HG03196 (cell line): ENCODE data around the gene PREX1.
"Not testable (repeated sequence)": the region's sequence is repeated elsewhere in the genome, so short reads cannot be mapped to it uniquely, and the experiment has no call there.

ENCODE experiments used
- ATAC-seq: cut with Tn5 transposase; IDR thresholded peaks from one replicate; pipeline ENCODE4 v1.9.1; 2021; ENCODE audit not compliant: unreplicated experiment

Gene PREX1, protein sequence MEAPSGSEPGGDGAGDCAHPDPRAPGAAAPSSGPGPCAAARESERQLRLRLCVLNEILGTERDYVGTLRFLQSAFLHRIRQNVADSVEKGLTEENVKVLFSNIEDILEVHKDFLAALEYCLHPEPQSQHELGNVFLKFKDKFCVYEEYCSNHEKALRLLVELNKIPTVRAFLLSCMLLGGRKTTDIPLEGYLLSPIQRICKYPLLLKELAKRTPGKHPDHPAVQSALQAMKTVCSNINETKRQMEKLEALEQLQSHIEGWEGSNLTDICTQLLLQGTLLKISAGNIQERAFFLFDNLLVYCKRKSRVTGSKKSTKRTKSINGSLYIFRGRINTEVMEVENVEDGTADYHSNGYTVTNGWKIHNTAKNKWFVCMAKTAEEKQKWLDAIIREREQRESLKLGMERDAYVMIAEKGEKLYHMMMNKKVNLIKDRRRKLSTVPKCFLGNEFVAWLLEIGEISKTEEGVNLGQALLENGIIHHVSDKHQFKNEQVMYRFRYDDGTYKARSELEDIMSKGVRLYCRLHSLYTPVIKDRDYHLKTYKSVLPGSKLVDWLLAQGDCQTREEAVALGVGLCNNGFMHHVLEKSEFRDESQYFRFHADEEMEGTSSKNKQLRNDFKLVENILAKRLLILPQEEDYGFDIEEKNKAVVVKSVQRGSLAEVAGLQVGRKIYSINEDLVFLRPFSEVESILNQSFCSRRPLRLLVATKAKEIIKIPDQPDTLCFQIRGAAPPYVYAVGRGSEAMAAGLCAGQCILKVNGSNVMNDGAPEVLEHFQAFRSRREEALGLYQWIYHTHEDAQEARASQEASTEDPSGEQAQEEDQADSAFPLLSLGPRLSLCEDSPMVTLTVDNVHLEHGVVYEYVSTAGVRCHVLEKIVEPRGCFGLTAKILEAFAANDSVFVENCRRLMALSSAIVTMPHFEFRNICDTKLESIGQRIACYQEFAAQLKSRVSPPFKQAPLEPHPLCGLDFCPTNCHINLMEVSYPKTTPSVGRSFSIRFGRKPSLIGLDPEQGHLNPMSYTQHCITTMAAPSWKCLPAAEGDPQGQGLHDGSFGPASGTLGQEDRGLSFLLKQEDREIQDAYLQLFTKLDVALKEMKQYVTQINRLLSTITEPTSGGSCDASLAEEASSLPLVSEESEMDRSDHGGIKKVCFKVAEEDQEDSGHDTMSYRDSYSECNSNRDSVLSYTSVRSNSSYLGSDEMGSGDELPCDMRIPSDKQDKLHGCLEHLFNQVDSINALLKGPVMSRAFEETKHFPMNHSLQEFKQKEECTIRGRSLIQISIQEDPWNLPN (N-terminal part only)

DNA sequence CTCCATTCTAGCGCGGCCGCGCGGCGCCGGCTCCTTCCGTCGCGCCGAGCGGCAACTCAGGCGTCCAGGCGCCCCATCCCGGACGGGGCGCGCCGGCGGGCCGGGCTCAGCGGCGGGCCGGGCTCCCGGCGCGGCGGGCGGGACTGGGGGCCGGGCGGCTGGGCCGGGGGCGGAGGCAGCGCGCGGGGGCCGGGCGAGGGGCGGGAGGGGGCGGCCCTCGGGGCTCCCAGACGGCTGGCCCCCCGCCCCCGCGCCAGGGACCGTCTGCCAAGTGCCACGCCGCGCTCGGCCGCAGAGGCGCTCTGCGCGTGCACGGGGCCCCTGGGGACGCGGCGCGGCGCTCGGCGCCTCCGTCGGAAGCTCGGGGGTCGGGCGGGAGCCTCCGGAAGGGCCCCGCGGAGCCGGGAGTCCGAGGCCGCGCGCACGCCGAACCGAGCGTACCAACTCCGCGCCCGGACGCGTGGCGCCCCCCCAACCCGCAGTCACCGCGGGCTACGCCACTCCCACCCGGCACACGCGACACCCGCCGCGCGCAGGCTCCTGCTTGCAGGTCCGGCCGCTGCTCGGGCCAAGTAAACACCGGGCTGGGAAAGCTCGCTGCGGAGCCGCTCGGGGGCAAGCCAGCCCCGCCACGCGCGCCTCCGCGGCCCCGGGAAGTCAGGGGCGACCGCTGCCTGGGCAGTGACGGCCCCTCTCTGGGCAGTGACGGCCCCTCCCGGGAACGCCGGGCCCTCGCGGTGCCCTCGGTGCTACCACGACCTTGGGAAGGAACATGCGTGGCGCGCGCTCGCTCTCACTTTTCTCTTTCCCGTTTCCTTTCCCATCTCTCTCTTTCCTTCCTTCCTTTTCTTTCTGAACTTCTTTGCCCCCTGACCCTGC, at the start of gene PREX1:
TSS of gene PREX1 (minus strand) at position 145 of the 879 bp plus-strand sequence. CDS start at position 6, 139 bp downstream.
- peak; percentile 36 for ATAC-seq

DNA sequence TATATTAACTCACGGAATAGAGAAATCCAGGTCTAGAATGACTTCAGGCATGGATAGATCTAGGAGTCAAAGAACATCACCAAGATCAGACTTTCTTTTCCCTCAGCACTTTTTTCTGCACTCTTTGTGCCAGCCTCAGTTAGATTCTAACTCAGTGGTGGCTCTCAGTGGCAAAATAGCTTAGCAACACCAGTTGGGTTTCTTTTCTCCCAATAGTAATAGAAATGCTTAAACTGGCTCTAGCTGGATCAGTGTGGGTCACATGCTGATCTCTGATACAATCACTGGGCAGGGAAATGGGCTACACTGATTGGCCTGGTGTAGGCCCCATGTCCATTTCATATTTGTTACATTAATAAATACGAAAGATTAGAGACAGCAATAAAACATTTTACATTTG, 49.5 kb upstream of the PREX1 start:
- ATAC-seq, result no peak

DNA sequence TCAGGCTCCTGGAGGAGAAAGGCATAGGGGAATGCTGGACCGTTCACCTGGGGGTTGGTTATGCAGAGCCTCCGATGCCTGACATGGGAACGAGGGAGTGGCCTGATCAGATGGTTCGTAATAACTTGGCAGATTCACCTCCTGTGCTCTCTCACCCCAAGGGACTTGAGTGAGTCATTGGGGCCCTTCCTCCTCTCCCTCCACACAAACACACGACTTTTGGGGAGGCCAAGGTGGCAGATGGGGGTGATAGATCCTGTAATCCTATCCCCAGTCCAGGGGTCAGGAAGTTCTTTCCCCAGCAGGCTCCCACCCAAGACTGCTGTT, 48.1 kb upstream of the PREX1 start:
- no peak for ATAC-seq

DNA sequence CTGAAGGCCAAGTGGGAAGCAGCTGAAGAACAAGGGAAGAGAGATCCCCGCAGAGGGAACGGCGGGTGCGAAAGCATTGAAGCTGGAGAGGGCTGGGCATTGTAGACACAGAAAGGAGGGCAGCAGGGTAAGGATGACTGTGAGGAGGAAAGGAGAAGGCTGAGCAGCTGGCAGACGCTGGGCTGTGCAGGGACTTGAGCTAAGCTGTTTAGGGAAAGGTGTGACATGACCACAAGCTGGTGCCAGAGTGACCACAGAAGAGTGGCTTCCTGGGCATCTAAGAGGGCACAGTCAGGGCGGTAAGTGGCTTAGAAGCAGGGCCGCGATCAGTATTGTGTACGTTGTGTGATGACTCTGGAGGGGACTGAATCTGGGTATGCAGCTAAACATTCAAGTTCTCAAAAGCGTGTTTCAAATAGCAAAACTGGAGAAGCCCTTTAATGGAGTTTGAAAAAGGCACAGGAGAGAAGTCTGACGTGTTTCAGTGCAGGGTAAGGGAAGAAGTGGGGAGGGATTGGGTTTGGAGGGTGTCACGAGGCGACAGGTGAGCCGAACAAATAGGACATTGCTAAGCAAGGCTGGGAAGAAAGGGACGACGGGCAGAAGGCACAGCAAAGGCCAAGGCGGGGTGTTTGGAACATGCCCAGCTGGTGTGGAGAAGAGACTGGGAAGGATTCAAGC, 47.6 kb upstream of the PREX1 start:
- ATAC-seq, result no peak

DNA sequence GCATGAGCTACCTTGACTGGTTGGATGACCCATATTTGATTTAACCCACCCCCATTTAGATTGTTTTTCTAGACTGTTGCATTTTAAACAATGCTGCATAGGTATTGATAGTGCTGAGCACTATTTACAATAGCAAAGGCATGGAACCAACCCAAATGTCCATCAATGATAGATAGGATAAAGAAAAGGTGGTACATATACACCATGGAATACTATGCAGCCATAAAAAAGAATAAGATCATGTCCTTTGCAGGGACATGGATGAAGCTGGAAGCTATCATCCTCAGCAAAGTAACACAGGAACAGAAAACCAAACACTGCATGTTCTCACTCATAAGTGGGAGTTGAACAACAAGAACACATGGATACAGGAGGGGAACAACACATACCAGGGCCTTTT, 41.6 kb upstream of the PREX1 start:
- not testable (repeated sequence) for ATAC-seq

DNA sequence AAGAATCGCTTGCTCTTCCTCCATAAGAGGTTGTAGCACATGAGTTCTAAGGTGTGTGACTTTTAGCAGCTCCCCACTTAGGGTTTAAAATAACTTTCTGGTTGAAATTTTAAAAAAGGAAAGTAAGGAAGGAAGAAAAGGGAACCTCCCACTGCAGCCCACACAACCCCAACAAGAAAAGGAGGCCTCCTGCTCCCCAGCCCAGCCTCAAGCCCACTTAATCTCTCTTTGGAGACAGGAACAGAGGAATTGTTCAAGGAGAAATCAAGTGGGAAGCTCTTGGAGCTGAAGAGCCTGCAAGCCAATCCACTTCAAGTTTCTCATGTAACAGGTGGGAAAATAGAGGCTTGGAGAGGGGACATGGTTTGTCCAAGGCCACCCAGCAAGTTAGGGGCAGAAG, 39.1 kb upstream of the PREX1 start:
- ATAC-seq, result no peak

DNA sequence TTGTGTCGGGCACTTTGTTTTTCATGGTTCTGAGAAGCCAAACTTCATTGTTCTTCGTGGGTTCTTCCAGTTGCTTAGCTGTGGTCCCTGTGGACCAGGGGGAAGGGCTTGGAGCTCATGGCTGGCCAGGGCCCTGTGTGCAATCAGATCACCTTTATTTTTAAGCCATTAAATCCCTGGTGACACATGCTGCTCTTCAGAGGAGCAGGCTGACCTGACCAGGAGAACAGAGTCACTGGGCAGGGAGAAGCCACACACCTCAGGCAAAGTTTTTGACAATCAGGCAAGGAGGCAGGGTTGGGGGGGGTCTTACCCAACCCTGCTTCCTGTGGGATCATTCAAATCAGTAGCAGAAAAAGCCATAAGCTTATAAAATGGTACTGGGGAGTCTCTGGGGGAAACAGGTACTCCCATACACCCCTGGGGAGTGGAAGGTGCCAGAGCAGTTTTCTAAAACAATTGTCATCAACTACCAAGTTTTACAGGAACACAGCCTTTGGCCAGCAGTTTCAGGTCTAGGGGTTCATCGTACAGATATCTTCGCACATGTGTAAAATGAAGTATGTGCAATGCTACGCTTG, 37.0 kb upstream of the PREX1 start:
- ATAC-seq, result no peak

DNA sequence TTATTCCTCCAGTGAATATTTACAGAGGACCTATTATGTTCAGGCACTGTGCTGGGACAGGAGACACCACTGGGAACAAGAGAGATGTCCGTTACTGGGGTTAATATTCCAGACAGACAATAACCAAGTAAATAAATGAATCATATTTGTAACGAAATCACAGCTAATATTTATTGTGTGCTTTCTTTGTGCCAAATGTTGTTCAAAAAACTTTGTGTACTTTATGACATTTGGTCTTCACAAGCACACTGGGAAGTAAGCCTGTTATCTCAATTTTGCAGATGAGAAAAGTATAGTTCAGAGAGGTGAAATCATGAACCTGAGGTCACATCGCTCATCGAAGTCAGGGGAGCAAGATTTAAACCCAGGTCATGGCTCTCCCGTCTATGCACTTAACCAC, 36.5 kb upstream of the PREX1 start:
- ATAC-seq, result no peak

DNA sequence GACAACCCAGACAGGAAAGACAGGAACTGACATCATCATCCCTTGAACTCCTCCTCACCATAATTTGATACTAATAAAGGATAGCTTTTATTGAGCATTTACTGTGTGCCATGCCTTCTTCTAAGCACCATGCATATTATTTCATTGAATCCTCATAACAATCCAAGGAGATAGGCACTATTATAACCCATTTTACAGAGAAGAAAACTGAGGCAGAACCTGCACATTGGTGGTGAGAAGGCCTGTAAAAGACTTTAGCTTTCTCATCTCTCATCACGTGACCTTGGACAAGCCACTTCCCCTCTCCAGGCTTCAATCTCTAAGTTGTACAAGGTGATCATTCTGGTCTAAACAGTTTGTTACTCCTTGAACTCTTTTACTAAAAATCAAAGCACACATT, 34.5 kb upstream of the PREX1 start:
- ATAC-seq, result no peak

DNA sequence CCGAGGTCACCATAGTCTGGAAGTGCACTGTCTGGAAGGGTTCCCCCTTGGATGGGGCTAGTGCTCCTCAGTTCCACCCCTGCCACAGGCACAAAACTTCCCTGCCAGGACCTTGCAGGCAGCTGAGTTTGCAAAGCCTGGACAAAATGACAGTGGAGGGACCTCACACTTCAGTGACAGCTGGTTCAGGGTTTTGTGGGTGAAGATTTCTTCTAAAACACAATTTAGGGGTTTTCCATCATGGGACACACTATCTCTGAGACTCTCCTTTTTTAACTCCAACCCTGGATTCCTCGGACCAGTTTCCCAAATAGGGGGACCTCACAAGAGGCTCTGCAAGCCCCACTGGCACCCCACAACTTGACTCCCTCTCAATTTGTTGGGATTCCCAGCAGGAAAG, 33.6 kb upstream of the PREX1 start:
- ATAC-seq, result no peak

DNA sequence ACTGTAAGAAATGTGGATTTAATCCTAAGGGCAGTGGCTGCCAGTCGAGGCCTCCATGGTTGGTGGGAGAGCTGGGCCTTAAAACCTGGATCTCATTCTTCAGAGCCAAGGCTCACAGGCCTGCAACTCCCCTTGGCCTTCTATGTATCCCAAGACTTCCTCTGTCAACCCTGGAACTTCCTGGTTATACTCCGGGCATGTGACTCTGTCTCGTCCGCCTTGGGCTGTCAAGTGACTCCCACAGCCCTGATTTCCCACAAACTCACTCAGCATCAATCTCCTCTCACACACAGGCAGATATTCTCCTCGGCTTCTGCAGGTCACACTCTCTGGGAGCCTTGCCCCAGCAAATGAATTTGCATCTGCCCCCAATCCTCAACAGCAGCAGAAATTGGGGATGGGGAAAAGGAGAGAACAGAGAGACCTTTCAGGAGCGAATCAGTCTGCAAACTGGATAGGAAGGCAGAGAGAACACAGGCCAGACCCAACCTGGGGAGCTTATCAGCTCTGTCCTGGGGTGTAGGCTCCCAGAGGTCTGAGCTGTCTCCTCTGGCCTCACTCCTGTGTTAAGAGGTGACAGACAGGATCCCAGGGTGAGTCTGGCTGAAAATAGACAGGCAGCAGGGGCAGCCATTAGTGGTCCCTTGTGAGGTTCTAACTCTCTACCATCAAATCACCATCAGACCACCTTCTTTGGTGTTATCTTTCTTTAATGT, 30.4 kb upstream of the PREX1 start:
- no peak for ATAC-seq

DNA sequence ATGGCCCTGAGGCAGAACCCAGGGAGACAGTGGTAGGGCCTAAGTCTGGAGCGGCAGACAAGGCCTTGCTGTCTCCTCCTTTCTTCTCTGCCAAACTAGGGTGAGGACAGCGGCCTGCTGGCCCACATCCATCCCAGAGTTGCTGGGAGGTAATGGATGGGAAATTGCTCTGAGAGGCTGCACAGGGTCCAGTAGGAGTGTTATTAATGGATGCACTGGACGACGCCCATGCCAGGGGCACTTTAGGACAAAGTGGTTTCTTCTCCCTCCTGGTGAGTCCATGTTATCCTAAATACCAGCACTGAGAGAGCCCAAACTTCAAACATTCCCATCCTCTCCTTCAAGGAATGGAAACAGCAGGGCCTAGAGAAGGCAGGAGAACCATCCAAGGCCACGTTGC, 28.3 kb upstream of the PREX1 start:
- ATAC-seq, result no peak

DNA sequence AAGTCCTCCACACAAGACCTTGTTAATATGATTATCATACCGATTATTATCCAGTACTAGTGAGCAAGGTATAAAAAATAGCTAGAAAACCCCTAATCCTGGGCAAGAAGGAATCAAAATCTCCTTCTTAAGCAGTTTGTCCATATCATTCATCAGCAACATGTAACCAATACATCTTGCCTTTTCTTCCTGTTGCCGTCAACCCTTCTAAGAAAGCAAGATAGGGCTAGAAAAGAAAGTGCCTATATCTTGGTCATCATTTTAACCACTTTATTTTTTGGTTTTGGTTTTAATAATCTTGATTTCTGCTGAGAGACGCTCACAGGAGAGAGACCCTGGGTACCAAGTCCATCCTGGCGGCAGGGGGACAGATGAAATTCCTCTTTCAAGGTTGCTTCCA, 27.2 kb upstream of the PREX1 start:
- no peak for ATAC-seq

DNA sequence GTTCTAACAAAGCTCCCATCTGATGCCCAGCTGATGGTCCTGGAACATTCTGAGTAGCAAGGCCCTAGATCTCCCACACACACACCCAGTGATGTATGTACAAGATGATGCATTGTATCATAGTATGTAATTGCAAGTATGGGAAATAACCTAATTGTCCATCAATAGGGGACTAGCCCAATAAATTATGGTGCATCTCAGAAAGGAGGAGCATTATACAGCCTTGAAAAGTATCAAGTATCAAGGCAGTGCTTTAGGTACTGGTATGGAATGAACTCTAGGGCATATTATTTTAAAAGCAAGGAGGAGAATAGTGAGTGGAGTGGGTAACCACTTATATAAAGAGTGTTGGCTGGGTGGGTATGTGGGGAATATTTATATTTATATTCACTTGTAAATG, 24.8 kb upstream of the PREX1 start:
- ATAC-seq, result no peak

DNA sequence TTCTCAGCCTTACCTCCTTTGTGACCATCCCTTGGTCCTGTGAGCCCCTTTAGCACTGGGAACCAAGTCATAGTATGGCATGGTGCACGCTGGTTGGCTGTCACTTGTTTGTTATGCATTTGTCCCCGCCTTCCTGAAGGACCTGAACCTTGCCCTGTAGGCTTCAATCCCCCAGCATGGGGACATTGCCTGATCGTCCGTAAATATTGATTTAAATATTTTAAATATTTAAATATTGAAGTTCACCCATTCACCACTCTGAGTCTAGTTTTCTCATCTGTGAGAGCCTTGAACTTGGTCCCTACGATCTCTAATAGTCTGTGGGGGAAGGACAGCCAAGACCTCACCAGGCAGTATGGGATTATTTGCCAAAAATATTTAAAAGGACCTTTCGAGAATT, 23.8 kb upstream of the PREX1 start:
- ATAC-seq, result no peak

DNA sequence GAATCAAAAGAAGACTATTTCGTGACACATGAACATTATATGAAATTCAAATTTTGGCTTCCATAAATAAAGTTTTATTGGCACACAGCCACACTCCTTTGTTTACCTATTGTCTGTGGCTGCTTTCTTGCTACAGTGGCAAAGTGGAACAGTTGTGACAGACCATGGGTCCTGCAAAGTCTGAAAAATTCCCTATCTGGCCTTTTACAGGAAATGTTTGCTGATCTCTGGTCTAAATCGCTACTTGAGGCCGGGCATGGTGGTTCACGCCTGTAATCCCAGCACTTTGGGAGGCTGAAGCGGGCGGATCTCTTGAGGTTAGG, 23.1 kb upstream of the PREX1 start:
- ATAC-seq, result no peak

DNA sequence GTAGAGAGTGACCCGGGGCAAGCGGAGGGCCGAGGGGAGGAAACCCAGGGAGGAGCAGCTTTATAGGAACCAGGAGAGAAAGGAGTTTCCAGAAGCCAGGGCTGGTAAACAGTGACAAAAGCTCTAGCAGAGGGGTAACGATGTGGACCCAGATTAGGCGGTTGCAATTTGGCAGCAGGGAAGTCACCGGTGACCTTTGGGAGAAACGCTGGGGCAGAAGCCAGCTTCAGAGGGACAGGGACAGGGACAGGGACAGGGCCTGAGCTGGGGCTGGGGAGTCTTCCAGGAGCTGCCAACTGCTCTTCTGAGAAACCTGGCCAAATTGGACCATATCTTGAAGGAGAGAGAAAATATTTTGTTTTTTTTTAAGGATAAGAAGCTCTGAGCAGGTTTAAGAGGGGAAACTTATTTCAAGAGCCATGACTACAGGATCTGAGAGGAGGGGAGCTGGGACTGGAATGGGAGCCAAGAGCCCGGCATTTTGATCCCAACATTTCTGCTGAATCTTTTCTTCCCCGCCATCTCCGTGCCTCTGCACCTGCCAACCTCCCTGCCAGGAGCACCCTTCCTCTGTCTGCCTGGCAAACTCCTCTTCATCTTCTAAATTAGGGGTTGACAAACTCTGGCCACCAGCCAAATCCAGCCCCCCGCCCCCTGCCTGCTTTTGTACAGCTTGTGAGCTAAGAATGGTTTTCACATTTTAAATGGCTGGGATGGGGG, 22.6 kb upstream of the PREX1 start:
- ATAC-seq, result no peak

DNA sequence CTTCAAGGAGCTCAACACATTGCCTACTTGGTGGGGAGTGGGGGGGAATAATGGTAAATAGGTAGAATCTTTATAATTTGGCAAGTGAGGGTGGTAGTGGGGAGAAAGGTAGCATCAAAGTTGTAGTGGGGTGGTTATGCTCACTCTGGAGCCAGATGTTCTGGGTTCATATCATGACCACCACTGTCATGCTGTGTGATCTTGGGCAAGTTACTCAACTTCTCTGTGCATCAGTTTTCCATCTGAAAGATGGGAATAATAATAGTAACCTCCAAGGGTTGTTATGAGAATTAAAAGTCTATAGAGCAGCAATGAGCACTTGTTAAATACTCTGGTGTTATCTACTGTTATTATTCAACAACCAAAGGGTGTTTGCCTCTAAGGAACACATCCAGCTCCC, 22.0 kb upstream of the PREX1 start:
- ATAC-seq, result no peak
